ENCODE measurements around the gene ZXDC.

ZXDC gene

GRCh38 chr3:126390751-126391150 is 84.9 kb downstream of the ZXDC start:
- DNase-seq, result no peak

DNA sequence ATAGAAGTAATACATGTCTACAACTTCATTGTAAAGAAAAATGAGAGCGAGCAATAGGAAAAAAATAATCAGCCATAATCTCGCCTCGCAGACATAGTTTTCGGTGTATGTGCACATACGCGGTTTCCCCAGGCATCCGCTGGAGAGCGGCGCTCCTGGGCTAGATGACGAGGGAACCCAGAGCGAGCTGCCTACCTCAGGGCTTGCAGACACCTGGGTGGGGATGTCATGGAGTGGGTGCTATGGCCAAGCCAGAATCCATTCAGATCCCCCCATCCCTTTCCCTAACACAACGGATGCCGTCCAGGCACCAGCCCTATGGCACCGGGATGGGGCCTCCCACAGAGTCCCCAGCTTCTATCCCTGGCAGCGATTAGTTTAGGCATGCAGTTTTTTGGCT is 85.5 kb downstream of the ZXDC start:
- no peak for DNase-seq

GRCh38 chr3:126389794-126390146 is 85.9 kb downstream of the ZXDC start:
- no peak for DNase-seq

DNA sequence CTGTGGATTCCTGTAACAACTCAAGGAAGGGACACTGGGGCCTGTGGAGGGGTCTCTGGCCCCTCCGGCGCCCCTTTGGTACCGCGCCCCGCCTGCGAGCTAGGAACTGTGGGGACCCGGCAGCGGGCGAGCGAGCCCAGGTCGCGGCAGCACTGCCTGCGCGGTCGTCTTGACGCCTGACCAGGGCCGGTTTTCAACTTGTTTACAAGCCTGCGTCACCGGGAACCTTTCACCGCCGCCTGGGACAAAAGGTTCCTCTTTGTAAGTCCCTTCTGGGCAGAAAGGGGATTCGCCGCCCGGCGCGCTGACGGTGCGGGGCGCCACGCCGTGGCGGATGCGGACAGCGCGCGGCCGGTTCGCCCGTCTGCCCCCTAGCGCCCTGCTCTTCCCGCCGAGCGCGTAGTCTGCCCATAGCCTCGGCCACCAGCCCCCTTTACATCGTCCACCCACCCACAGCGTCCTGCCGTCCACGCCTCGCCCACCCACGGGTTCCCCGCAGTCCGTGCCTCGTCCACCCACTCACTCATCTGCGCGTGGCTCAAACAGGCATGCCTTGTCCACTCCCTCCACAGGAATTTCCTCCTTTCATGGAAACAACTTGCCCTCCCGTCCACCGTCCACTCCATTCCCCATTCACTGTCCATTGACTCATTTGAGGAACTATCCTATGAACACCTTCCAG is 86.4 kb downstream of the ZXDC start:
- DNase-seq, result peak in 1 of 2 experiments; percentile 54
